MCF 10A (cell line): ENCODE measurements around the gene PRRC2B. TPM values are rescaled to one million over a fixed set of nuclear protein-coding genes. Genes with fewer than 3 reads are reported as not detected.

Experiments used
- BruUV-seq: library from RNA; stranded (reverse); fragments of 400-500 nt; replicated peaks from 2 replicates; lab custom pipeline; 2021; lab: Mats Ljungman, UMichigan
- CTCF ChIA-PET: fragments of 300-600 bp; sonication (Branson Sonifier 250); formaldehyde crosslinking; extraction: SDS; loops from one replicate; lab custom pipeline; 2021; ENCODE audit warnings: antibody characterized with exemption, inconsistent platforms; lab: Yijun Ruan, JAX
- POLR2A ChIA-PET: fragments of 300-600, 350-650 bp; sonication (Branson Sonifier 250); formaldehyde crosslinking; extraction: SDS; loops from one replicate; lab custom pipeline; 2020; ENCODE audit warnings: antibody characterized with exemption, inconsistent platforms; lab: Yijun Ruan, JAX
- DNase-seq: peaks from one replicate; pipeline ENCODE4 v3.0.0-alpha.2; 2018; ENCODE audit not compliant: unreplicated experiment
- H3K27ac Mint-ChIP-seq: one replicate; pipeline ENCODE4 v1.8.0; 2022; ENCODE audit warnings: mild to moderate bottlenecking, low read depth, mixed read lengths; ENCODE audit not compliant: unreplicated experiment
- H3K27me3 Mint-ChIP-seq: one replicate; pipeline ENCODE4 v1.8.0; 2022; ENCODE audit warnings: mixed read lengths; ENCODE audit not compliant: insufficient read depth, unreplicated experiment
- H3K36me3 Mint-ChIP-seq: one replicate; pipeline ENCODE4 v1.8.0; 2022; ENCODE audit warnings: mild to moderate bottlenecking, moderate library complexity, mixed read lengths; ENCODE audit not compliant: insufficient read depth, unreplicated experiment
- H3K4me1 Mint-ChIP-seq: one replicate; pipeline ENCODE4 v1.8.0; 2022; ENCODE audit warnings: mixed read lengths; ENCODE audit not compliant: insufficient read depth, unreplicated experiment
- H3K4me3 Mint-ChIP-seq: one replicate; pipeline ENCODE4 v1.8.0; 2022; ENCODE audit warnings: mild to moderate bottlenecking, moderate library complexity, mixed read lengths; ENCODE audit not compliant: unreplicated experiment
- H3K9me3 Mint-ChIP-seq: one replicate; pipeline ENCODE4 v1.8.0; 2022; ENCODE audit warnings: mixed read lengths; ENCODE audit not compliant: unreplicated experiment
- CTCF ChIP-seq: fragments of 200-600 bp; IDR thresholded peaks from one replicate; pipeline ENCODE4 v1.8.0; 2022; ENCODE audit warnings: antibody characterized with exemption, mild to moderate bottlenecking; ENCODE audit not compliant: unreplicated experiment
- intact Hi-C: fragments of 100-400 bp; cut with micrococcal nuclease; formaldehyde crosslinking; loops from 2 replicates; pipeline ENCODE4 v1.14.1; 2022
- total RNA-seq: library from RNA; stranded (reverse); gene quantifications from 2 replicates; pipeline ENCODE4 v1.2.3, GENCODE V29; 2022

Gene PRRC2B
- total RNA-seq, 1 experiment from 2014 or later = 186 TPM

- CTCF ChIA-PET = no interaction called here
- POLR2A ChIA-PET = interaction anchor here (0.5 to 1.0 kb wide), 2 partner anchors 20 to 64 kb away, joined by 3 to 4 read pairs; partner anchors contain the start of gene POMT1
- DNase-seq = no peak
- BruUV-seq = no TSS peak
- no peak for TF ChIP-seq CTCF
- intact Hi-C loops = no loop called here
- H3K27me3 Mint-ChIP-seq = no peaks in the 10 kb centered on the region
- no peak overlapping the region for H3K27ac Mint-ChIP-seq
- no peaks in the 10 kb centered on the region for H3K4me1 Mint-ChIP-seq
- H3K4me3 Mint-ChIP-seq = no peak overlapping the region
- H3K9me3 Mint-ChIP-seq = no peaks in the 10 kb centered on the region
- peaks cover 65% of the 10 kb centered on the region for H3K36me3 Mint-ChIP-seq
These were observed 129.2 kb downstream of the PRRC2B start for GRCh38 chr9:131523086-131523388.

- Mint-ChIP-seq H3K9me3 (no peaks in the 10 kb centered on the region), H3K4me1 (no peaks in the 10 kb centered on the region), H3K27ac (no peak overlapping the region), H3K27me3 (no peaks in the 10 kb centered on the region), H3K4me3 (no peak overlapping the region), H3K36me3 (peaks cover 58% of the 10 kb centered on the region)
- no TSS peak for BruUV-seq
- DNase-seq = no peak
- POLR2A ChIA-PET = interaction anchor here (0.5 to 1.0 kb wide), 2 partner anchors 21 to 65 kb away, joined by 3 to 4 read pairs; partner anchors contain the start of gene POMT1
- intact Hi-C loops = no loop called here
- CTCF ChIA-PET = interaction anchor here (0.6 to 0.7 kb wide), 2 partner anchors 16 to 712 kb away, joined by 3 read pairs; no protein-coding TSS in a partner anchor
- TF ChIP-seq CTCF = no peak
These were observed 129.9 kb downstream of the PRRC2B start for GRCh38 chr9:131523451-131524435.

GRCh38 chr9:131524665-131525315, 130.9 kb downstream of the PRRC2B start:
- DNase-seq = no peak
- intact Hi-C loops = no loop called here
- Mint-ChIP-seq H3K4me1 (no peaks in the 10 kb centered on the region), H3K36me3 (peaks cover 57% of the 10 kb centered on the region), H3K4me3 (no peak overlapping the region), H3K27ac (no peak overlapping the region), H3K9me3 (no peaks in the 10 kb centered on the region), H3K27me3 (no peaks in the 10 kb centered on the region)
- BruUV-seq = no TSS peak
- TF ChIP-seq CTCF = no peak
- ChIA-PET POLR2A (interaction anchor here (0.8 kb wide), 1 partner anchor 11 kb away, joined by 3 read pairs; no protein-coding TSS in a partner anchor), CTCF (no interaction called here)
